HG03457 (cell line): ENCODE measurements around the gene EPB41L3.
"Not testable (repeated sequence)": the region's sequence is repeated elsewhere in the genome, so short reads cannot be mapped to it uniquely, and the experiment has no call there.

Experiments
- ATAC-seq: cut with Tn5 transposase; IDR thresholded peaks from one replicate; pipeline ENCODE4 v1.9.1; 2021; ENCODE audit warnings: moderate number of reproducible peaks; ENCODE audit not compliant: unreplicated experiment

Gene EPB41L3

GRCh38 chr18:5532066-5532465 lies 11.7 kb downstream of the EPB41L3 start:
- no peak for ATAC-seq

- no peak for ATAC-seq
Measured at GRCh38 chr18:5530629-5531178, 13.1 kb downstream of the EPB41L3 start.

- no peak for ATAC-seq
Measured at GRCh38 chr18:5529471-5529870, 14.3 kb downstream of the EPB41L3 start.

- no peak for ATAC-seq
Measured at GRCh38 chr18:5527603-5528002, 16.2 kb downstream of the EPB41L3 start.

GRCh38 chr18:5524660-5525059 lies 19.1 kb downstream of the EPB41L3 start:
- ATAC-seq = no peak

- ATAC-seq = no peak
Measured at GRCh38 chr18:5521000-5521399, 22.8 kb downstream of the EPB41L3 start.

GRCh38 chr18:5520464-5520863 lies 23.3 kb downstream of the EPB41L3 start:
- ATAC-seq = no peak

- ATAC-seq = no peak
Measured at GRCh38 chr18:5519448-5520298, 24.1 kb downstream of the EPB41L3 start.

- no peak for ATAC-seq
Measured at GRCh38 chr18:5518899-5519371, 24.9 kb downstream of the EPB41L3 start.

GRCh38 chr18:5518179-5518770 lies 25.5 kb downstream of the EPB41L3 start:
- ATAC-seq = no peak

- no peak for ATAC-seq
Measured at GRCh38 chr18:5516841-5517240, 27.0 kb downstream of the EPB41L3 start.

GRCh38 chr18:5515011-5515784 lies 28.6 kb downstream of the EPB41L3 start:
- no peak for ATAC-seq

- ATAC-seq = no peak
Measured at GRCh38 chr18:5513947-5514346, 29.9 kb downstream of the EPB41L3 start.

- no peak for ATAC-seq
Measured at GRCh38 chr18:5512176-5512575, 31.6 kb downstream of the EPB41L3 start.

- ATAC-seq = not testable (repeated sequence)
Measured at GRCh38 chr18:5511541-5511940, 32.3 kb downstream of the EPB41L3 start.

GRCh38 chr18:5510135-5510846 lies 33.5 kb downstream of the EPB41L3 start:
- no peak for ATAC-seq

GRCh38 chr18:5508821-5509220 lies 35.0 kb downstream of the EPB41L3 start:
- no peak for ATAC-seq

GRCh38 chr18:5507756-5508155 lies 36.0 kb downstream of the EPB41L3 start:
- ATAC-seq = no peak

GRCh38 chr18:5506174-5506573 lies 37.6 kb downstream of the EPB41L3 start:
- no peak for ATAC-seq

- no peak for ATAC-seq
Measured at GRCh38 chr18:5503740-5504139, 40.1 kb downstream of the EPB41L3 start.
